ENCODE measurements around the gene PPP2R5E. TPM values are rescaled to one million over a fixed set of nuclear protein-coding genes. Genes with fewer than 3 reads are reported as not detected.

The PPP2R5E gene
- total and polyA plus RNA-seq, 10 of the 15 experiments (the other 5 are each of a cell fraction or from before 2014, with no cell fraction given): 11.4 to 56.2 (median 22.7) TPM

GRCh38 chr14:63435838-63436237, 107.3 kb downstream of the PPP2R5E start:
- Histone ChIP-seq H4K20me1 (ENCODE audit: control insufficient read depth, insufficient read depth) (no peaks in the 10 kb centered on the region; the same call in 1 of the 2 replicates), H3K4me3 (no peak overlapping the region; the same call in 1 of the 2 replicates), H3K79me2 (ENCODE audit: control insufficient read depth, insufficient read depth, low read length) (peaks cover 33% of the 10 kb centered on the region), H3K9me3 (replicated peaks; ENCODE audit: control insufficient read depth, insufficient read depth, low read length) (no peaks in the 10 kb centered on the region), H3K4me2 (ENCODE audit: control insufficient read depth, insufficient read depth) (no peak overlapping the region), H3K9ac (ENCODE audit: control insufficient read depth, insufficient read depth, low read length) (no peak overlapping the region), H2AFZ (ENCODE audit: control insufficient read depth, low read depth, low read length) (no peak overlapping the region), H3K27me3 (replicated peaks in 1 of 2; ENCODE audit: control insufficient read depth in 2 of 2, insufficient read depth in 2 of 2, low read length in 1 of 2) (no peaks in the 10 kb centered on the region), H3K36me3 (ENCODE audit: control insufficient read depth in 2 of 2, insufficient read depth in 2 of 2, low read length in 1 of 2) (no peaks in the 10 kb centered on the region; a peak in 2 of 4 replicates), H3K27ac (ENCODE audit: control insufficient read depth, insufficient read depth) (no peak overlapping the region), H3K4me1 (ENCODE audit: control insufficient read depth, insufficient read depth, low read length) (peaks cover 14% of the 10 kb centered on the region)
- FAIRE-seq (no peak), DNase-seq (ENCODE audit: low read depth, low spot score) (no peak), ATAC-seq (no peak)
- in situ Hi-C loops (cut with MboI): no loop called here
- ChIA-PET POLR2A (no interaction called here), RAD21 (ENCODE audit: unreplicated experiment) (no interaction called here), SMC1A (ENCODE audit: uncharacterized antibody, unreplicated experiment) (interaction anchor here (1.0 to 1.2 kb wide), 2 partner anchors 10 to 101 kb away, joined by 3 read pairs; no protein-coding TSS in a partner anchor), CTCF (interaction anchor here (0.9 kb wide), 1 partner anchor 108 kb away, joined by 3 read pairs; no protein-coding TSS in a partner anchor)
- no peak for TF ChIP-seq EED (IDR thresholded peaks at IDR 0.05; ENCODE audit: low read depth)
- TF ChIP-seq SP1 (IDR thresholded peaks at IDR 0.05; ENCODE audit: low read depth, low read length): no peak
- no peak for TF ChIP-seq NBN (IDR thresholded peaks at IDR 0.05)
- TF ChIP-seq SMAD5 (IDR thresholded peaks at IDR 0.05; ENCODE audit: low read depth): no peak
- no peak for TF ChIP-seq NR2C2 (IDR thresholded peaks at IDR 0.05; ENCODE audit: borderline replicate concordance, control insufficient read depth, insufficient read length, low read depth)
- TF ChIP-seq NR2F1 (conservative IDR thresholded peaks at IDR 0.05): no peak
- TF ChIP-seq NFIC (IDR thresholded peaks at IDR 0.05; ENCODE audit: low read depth, low read length): no peak
- no peak for TF ChIP-seq JUNB (IDR thresholded peaks at IDR 0.05)
- TF ChIP-seq CREM (IDR thresholded peaks at IDR 0.05; ENCODE audit: low read depth): no peak
- no peak for TF ChIP-seq HSF1 (IDR thresholded peaks at IDR 0.05; ENCODE audit: low read depth, low read length)
- TF ChIP-seq CBX5 (IDR thresholded peaks at IDR 0.05; ENCODE audit: low read depth): no peak
- TF ChIP-seq SUZ12 (IDR thresholded peaks at IDR 0.05; ENCODE audit: unreplicated experiment): no peak
- no peak for TF ChIP-seq RAD21 (IDR thresholded peaks at IDR 0.05; ENCODE audit: insufficient read depth, low read depth, low read length)
- no peak for TF ChIP-seq KDM1A (IDR thresholded peaks at IDR 0.05; ENCODE audit: borderline replicate concordance)
- no peak for TF ChIP-seq SKIL (IDR thresholded peaks at IDR 0.05; ENCODE audit: low read depth, poor library complexity, severe bottlenecking)
- no peak for TF ChIP-seq SREBF1 (IDR thresholded peaks at IDR 0.05; ENCODE audit: low read length)
- no peak for TF ChIP-seq POLR2A (IDR thresholded peaks at IDR 0.05; ENCODE audit: low read depth, low read length)
- intact Hi-C loops (cut with micrococcal nuclease; ENCODE audit: unreplicated experiment): no loop called here
- no TSS peak for BruUV-seq (replicated peaks)
- 89% methylated on average over 5 of the region's 5 CpGs for WGBS (ENCODE audit: insufficient coverage, insufficient replicate concordance, low lambda C conversion rate, missing lambda C conversion rate)

Data from GM12878 (cell line).